SK-N-SH treated with all-trans-retinoic acid at 6 μM for 48 hours (cell line): Measurements from ENCODE around the gene ERICH4.

Experiments
- ATAC-seq: fragments of 200-7000 bp; cut with Tn5 transposase; 3 replicates; pipeline ENCODE4 v1.9.1; 2020; ENCODE audit warnings: mild to moderate bottlenecking, moderate library complexity
- BACH2 ChIP-seq: fragments of 250-450 bp; sonication (Bioruptor Pico); IDR thresholded peaks from 2 replicates; pipeline ENCODE4 v1.9.0; 2021; ENCODE audit warnings: mild to moderate bottlenecking, borderline replicate concordance
- CREB5 ChIP-seq: fragments of 250-450 bp; sonication (Bioruptor Pico); IDR thresholded peaks from 2 replicates; pipeline ENCODE4 v1.5.1; 2020; ENCODE audit warnings: low read depth, mild to moderate bottlenecking, moderate library complexity
- ESRRG ChIP-seq: fragments of 250-450 bp; sonication (Bioruptor Pico); IDR thresholded peaks from 2 replicates; pipeline ENCODE4 v1.6.1; 2021; ENCODE audit warnings: mild to moderate bottlenecking
- GLIS3 ChIP-seq: fragments of 250-450 bp; sonication (Bioruptor Pico); IDR thresholded peaks from 2 replicates; pipeline ENCODE4 v1.5.0; 2020; ENCODE audit warnings: mild to moderate bottlenecking, moderate library complexity
- ISL1 ChIP-seq: fragments of 250-450 bp; sonication (Bioruptor Pico); IDR thresholded peaks from 2 replicates; pipeline ENCODE4 v2.1.2; 2022; ENCODE audit warnings: mild to moderate bottlenecking, moderate library complexity
- OSR1 ChIP-seq: fragments of 250-450 bp; sonication (Bioruptor Pico); IDR thresholded peaks from 2 replicates; pipeline ENCODE4 v1.8.0; 2022; ENCODE audit warnings: moderate library complexity, mild to moderate bottlenecking, inconsistent platforms
- PPARA ChIP-seq: fragments of 250-450 bp; sonication (Bioruptor Pico); IDR thresholded peaks from 2 replicates; pipeline ENCODE4 v1.5.0; 2020; ENCODE audit warnings: mild to moderate bottlenecking, borderline replicate concordance
- RARB ChIP-seq: fragments of 250-450 bp; sonication (Bioruptor Pico); IDR thresholded peaks from 2 replicates; pipeline ENCODE4 v1.8.0; 2021; ENCODE audit warnings: mild to moderate bottlenecking, moderate library complexity
- SNAI2 ChIP-seq: fragments of 250-450 bp; sonication (Bioruptor Pico); IDR thresholded peaks from 2 replicates; pipeline ENCODE4 v1.5.0; 2020; ENCODE audit warnings: mild to moderate bottlenecking, moderate library complexity
- TCF4 ChIP-seq: fragments of 250-450 bp; sonication (Bioruptor Pico); IDR thresholded peaks from 2 replicates; pipeline ENCODE4 v1.8.0; 2021; ENCODE audit warnings: mild to moderate bottlenecking, moderate library complexity, borderline replicate concordance
- TOX ChIP-seq: fragments of 250-450 bp; sonication (Bioruptor Pico); IDR thresholded peaks from 2 replicates; pipeline ENCODE4 v1.8.0; 2021; ENCODE audit warnings: mild to moderate bottlenecking, moderate library complexity, borderline replicate concordance
- ZC3H10 ChIP-seq: fragments of 250-450 bp; sonication (Bioruptor Pico); IDR thresholded peaks from 2 replicates; pipeline ENCODE4 v1.5.1; 2021; ENCODE audit warnings: mild to moderate bottlenecking, moderate library complexity
- ZFP3 ChIP-seq: fragments of 250-450 bp; sonication (Bioruptor Pico); IDR thresholded peaks from 2 replicates; pipeline ENCODE4 v1.5.0; 2020; ENCODE audit warnings: mild to moderate bottlenecking, moderate library complexity
- ZFP30 ChIP-seq: fragments of 450-650 bp; formaldehyde crosslinking; IDR thresholded peaks from 2 replicates; pipeline ENCODE4 v1.5.0; 2022; ENCODE audit warnings: mild to moderate bottlenecking, moderate library complexity
- ZNF565 ChIP-seq: fragments of 450-650 bp; formaldehyde crosslinking; conservative IDR thresholded peaks from 2 replicates; pipeline ENCODE4 v1.5.0; 2020; ENCODE audit warnings: low read depth, mild to moderate bottlenecking, moderate library complexity
- ZNF70 ChIP-seq: fragments of 450-650 bp; formaldehyde crosslinking; IDR thresholded peaks from 2 replicates; pipeline ENCODE4 v1.5.0; 2020; ENCODE audit warnings: mild to moderate bottlenecking, moderate library complexity
- ZNF8 ChIP-seq: fragments of 450-650 bp; formaldehyde crosslinking; IDR thresholded peaks from 2 replicates; pipeline ENCODE4 v1.5.0; 2020; ENCODE audit warnings: mild to moderate bottlenecking, moderate library complexity
- TF ChIP-seq, protein P1 (sequence below): fragments of 250-450 bp; sonication (Bioruptor Pico); IDR thresholded peaks from 2 replicates; pipeline ENCODE4 v1.5.1; 2021; ENCODE audit warnings: mild to moderate bottlenecking, moderate library complexity
- TF ChIP-seq, protein P2 (sequence below): fragments of 250-450 bp; sonication (Bioruptor Pico); IDR thresholded peaks from 2 replicates; pipeline ENCODE4 v1.8.0; 2021; ENCODE audit warnings: low read depth, mild to moderate bottlenecking, moderate library complexity, borderline replicate concordance
- TF ChIP-seq, protein P3 (sequence below): fragments of 250-450 bp; sonication (Bioruptor Pico); IDR thresholded peaks from 2 replicates; pipeline ENCODE4 v1.5.0; 2020; ENCODE audit warnings: mild to moderate bottlenecking, moderate library complexity
- TF ChIP-seq, protein P4 (sequence below): fragments of 250-450 bp; sonication (Bioruptor Pico); IDR thresholded peaks from 2 replicates; pipeline ENCODE4 v1.8.0; 2020; ENCODE audit warnings: mild to moderate bottlenecking, moderate library complexity, borderline replicate concordance

Gene ERICH4

DNA sequence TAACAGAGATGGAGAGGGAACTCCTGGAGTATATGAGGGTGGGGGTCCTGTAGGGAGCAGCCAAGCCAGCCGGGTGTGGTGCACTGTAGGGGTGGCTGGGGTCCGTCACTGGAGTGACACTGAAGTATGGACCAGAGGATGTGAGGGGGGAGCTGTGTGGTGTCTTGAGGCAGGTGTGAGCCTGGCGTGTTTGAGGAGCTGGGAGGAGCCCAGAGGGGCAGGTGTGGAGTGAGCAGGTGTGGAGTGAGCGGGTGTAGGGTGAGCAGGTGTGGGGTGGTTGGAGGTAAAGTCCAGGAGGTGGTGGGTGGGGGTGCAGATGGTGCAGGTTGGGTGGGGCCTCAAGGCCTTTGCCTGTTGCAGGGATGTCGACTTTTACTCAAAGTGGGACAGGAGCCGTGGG lies 21.6 kb upstream of the ERICH4 start:
- TF ChIP-seq GLIS3 (CRISPR knock-in tag) (no peak), TOX (no peak), ESRRG (CRISPR knock-in tag) (no peak), CREB5 (CRISPR knock-in tag) (no peak), ZNF565 (CRISPR knock-in tag) (no peak), SNAI2 (CRISPR knock-in tag) (no peak), ZC3H10 (CRISPR knock-in tag) (no peak), ZNF70 (CRISPR knock-in tag) (no peak), RARB (CRISPR knock-in tag) (no peak), PPARA (no peak), ZFP30 (no peak), TCF4 (CRISPR knock-in tag) (no peak), OSR1 (no peak), ISL1 (CRISPR knock-in tag) (no peak), ZFP3 (CRISPR knock-in tag) (no peak)
- TF ChIP-seq, protein P1, sequence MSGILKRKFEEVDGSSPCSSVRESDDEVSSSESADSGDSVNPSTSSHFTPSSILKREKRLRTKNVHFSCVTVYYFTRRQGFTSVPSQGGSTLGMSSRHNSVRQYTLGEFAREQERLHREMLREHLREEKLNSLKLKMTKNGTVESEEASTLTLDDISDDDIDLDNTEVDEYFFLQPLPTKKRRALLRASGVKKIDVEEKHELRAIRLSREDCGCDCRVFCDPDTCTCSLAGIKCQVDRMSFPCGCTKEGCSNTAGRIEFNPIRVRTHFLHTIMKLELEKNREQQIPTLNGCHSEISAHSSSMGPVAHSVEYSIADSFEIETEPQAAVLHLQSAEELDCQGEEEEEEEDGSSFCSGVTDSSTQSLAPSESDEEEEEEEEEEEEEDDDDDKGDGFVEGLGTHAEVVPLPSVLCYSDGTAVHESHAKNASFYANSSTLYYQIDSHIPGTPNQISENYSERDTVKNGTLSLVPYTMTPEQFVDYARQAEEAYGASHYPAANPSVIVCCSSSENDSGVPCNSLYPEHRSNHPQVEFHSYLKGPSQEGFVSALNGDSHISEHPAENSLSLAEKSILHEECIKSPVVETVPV (CRISPR knock-in tag) = no peak
- TF ChIP-seq, protein P2, sequence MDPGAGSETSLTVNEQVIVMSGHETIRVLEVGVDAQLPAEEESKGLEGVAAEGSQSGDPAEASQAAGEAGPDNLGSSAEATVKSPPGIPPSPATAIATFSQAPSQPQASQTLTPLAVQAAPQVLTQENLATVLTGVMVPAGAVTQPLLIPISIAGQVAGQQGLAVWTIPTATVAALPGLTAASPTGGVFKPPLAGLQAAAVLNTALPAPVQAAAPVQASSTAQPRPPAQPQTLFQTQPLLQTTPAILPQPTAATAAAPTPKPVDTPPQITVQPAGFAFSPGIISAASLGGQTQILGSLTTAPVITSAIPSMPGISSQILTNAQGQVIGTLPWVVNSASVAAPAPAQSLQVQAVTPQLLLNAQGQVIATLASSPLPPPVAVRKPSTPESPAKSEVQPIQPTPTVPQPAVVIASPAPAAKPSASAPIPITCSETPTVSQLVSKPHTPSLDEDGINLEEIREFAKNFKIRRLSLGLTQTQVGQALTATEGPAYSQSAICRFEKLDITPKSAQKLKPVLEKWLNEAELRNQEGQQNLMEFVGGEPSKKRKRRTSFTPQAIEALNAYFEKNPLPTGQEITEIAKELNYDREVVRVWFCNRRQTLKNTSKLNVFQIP = no peak
- TF ChIP-seq, protein P3, sequence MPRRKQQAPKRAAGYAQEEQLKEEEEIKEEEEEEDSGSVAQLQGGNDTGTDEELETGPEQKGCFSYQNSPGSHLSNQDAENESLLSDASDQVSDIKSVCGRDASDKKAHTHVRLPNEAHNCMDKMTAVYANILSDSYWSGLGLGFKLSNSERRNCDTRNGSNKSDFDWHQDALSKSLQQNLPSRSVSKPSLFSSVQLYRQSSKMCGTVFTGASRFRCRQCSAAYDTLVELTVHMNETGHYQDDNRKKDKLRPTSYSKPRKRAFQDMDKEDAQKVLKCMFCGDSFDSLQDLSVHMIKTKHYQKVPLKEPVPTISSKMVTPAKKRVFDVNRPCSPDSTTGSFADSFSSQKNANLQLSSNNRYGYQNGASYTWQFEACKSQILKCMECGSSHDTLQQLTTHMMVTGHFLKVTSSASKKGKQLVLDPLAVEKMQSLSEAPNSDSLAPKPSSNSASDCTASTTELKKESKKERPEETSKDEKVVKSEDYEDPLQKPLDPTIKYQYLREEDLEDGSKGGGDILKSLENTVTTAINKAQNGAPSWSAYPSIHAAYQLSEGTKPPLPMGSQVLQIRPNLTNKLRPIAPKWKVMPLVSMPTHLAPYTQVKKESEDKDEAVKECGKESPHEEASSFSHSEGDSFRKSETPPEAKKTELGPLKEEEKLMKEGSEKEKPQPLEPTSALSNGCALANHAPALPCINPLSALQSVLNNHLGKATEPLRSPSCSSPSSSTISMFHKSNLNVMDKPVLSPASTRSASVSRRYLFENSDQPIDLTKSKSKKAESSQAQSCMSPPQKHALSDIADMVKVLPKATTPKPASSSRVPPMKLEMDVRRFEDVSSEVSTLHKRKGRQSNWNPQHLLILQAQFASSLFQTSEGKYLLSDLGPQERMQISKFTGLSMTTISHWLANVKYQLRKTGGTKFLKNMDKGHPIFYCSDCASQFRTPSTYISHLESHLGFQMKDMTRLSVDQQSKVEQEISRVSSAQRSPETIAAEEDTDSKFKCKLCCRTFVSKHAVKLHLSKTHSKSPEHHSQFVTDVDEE (CRISPR knock-in tag) = no peak
- TF ChIP-seq, protein P4, sequence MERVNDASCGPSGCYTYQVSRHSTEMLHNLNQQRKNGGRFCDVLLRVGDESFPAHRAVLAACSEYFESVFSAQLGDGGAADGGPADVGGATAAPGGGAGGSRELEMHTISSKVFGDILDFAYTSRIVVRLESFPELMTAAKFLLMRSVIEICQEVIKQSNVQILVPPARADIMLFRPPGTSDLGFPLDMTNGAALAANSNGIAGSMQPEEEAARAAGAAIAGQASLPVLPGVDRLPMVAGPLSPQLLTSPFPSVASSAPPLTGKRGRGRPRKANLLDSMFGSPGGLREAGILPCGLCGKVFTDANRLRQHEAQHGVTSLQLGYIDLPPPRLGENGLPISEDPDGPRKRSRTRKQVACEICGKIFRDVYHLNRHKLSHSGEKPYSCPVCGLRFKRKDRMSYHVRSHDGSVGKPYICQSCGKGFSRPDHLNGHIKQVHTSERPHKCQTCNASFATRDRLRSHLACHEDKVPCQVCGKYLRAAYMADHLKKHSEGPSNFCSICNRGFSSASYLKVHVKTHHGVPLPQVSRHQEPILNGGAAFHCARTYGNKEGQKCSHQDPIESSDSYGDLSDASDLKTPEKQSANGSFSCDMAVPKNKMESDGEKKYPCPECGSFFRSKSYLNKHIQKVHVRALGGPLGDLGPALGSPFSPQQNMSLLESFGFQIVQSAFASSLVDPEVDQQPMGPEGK (CRISPR knock-in tag) = no peak
- no peak for ATAC-seq

DNA sequence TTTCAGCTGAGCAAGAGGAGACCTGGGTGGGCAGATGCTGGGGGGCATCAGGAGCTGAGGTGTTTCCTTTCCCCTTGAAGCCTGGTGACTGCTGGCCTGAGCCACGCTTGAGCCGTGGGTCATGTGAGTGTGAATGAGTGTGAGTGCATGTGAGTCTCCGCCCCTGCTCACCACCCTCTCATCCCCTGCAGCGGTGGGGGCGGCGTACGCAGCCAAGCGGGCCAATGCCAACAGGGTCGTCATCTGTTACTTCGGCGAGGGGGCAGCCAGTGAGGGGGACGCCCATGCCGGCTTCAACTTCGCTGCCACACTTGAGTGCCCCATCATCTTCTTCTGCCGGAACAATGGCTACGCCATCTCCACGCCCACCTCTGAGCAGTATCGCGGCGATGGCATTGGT lies 21.0 kb upstream of the ERICH4 start:
- ATAC-seq = no peak
- no peak for TF ChIP-seq BACH2 (CRISPR knock-in tag)
- no peak for TF ChIP-seq GLIS3 (CRISPR knock-in tag)
- no peak for TF ChIP-seq ZFP3 (CRISPR knock-in tag)
- TF ChIP-seq ZNF8 (CRISPR knock-in tag) = no peak
- TF ChIP-seq TCF4 (CRISPR knock-in tag) = no peak
- no peak for TF ChIP-seq ZFP30
- TF ChIP-seq, protein P3 (CRISPR knock-in tag) = no peak
- TF ChIP-seq, protein P2 = no peak
- no peak for TF ChIP-seq ESRRG (CRISPR knock-in tag)
- TF ChIP-seq, protein P4 (CRISPR knock-in tag) = no peak
- no peak for TF ChIP-seq RARB (CRISPR knock-in tag)
- TF ChIP-seq SNAI2 (CRISPR knock-in tag) = no peak
- TF ChIP-seq, all 23 proteins: peak for 0
